DMS153 (cell line): Measurements from ENCODE around the gene RPS6KA4.

Experiments
- DNase-seq: peaks from one replicate; lab custom pipeline; 2025; lab: John Stamatoyannopoulos, UW

Gene RPS6KA4

DNA sequence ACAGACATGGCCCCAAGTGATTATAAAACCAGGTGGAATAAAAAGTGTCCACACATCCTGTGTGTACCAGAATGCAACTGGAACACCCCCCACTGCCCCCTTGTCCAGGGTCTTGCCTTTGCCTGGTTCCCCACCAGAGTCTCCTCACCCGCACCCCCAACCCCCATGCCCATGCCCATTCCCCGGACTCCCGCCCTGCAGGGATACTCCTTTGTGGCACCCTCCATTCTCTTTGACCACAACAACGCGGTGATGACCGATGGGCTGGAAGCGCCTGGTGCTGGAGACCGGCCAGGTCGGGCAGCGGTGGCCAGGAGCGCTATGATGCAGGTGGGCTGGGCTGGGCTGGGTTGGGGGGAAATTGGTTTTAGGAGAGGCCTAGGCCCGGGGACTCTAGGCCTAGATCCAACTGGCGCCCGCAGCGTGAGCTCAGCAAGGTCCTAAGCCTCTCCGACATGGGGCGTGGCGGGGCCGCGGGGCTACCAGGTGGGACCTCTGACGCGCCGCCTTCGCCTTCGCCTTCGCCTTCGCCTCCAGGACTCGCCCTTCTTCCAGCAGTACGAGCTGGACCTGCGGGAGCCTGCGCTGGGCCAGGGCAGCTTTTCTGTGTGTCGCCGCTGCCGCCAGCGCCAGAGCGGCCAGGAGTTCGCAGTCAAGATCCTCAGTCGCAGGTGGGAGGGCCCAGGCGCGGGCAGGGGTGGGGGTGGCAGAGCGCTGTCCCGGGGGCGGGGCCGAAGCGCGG is 9.1 kb downstream of the RPS6KA4 start:
- no peak for DNase-seq

DNA sequence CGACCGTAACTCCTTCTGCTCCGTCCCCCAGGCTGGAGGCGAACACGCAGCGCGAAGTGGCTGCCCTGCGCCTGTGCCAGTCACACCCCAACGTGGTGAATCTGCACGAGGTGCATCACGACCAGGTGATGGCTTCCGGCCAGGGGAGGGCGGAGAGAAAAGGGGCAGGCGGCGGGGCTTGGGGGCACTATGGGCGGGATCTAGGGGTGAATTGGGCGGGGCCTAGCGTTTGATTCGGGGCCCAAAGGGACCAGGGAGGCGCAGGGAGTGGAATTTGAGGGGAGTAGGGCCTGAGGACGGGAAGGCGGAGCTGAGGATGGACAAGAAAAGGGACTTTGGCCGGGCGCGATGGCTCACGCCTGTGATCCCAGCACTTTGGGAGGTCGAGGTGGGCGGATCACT is 9.7 kb downstream of the RPS6KA4 start:
- no peak for DNase-seq

DNA sequence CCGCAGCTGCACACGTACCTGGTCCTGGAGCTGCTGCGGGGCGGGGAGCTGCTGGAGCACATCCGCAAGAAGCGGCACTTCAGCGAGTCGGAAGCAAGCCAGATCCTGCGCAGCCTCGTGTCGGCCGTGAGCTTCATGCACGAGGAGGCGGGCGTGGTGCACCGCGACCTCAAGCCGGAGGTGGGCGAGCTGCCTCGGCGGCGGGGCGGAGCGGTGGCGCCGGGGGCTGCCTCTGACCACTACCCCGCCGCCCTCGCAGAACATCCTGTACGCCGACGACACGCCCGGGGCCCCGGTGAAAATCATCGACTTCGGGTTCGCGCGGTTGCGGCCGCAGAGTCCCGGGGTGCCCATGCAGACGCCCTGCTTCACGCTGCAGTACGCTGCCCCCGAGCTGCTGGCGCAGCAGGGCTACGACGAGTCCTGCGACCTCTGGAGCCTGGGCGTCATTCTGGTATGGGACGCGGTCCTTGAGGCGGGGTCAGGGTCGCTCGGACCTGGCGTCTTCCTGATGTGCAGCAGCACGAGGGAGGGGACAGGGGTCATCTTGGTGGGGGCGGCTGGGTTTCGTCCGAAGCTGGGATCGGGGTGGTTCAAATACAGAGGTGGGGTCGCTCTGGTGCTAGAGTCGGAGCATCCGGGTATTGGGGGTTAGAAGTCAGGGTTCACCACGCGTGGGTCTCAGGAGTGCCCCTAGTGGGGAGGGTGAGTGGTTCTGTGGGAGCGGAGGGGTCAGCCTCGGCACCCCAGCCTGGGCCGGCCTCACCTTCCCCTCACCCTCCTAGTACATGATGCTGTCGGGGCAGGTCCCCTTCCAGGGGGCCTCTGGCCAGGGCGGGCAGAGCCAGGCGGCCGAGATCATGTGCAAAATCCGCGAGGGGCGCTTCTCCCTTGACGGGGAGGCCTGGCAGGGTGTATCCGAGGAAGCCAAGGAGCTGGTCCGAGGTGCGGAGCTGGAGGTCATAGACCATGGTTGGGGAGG is 10.8 kb downstream of the RPS6KA4 start:
- no peak for DNase-seq

DNA sequence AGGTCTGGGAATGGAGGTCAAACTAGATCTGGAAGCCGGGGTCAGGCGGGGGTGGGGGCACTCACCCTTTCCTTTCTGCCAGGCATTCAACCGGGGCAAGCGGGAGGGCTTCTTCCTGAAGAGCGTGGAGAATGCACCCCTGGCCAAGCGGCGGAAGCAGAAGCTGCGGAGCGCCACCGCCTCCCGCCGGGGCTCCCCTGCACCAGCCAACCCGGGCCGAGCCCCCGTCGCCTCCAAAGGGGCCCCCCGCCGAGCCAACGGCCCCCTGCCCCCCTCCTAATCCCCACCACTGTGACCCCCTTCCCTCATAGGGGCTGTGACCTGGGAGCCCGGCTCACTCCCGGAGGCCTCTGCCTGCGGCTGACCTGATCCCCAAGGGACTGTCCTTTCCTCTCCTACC is 12.2 kb downstream of the RPS6KA4 start:
- DNase-seq: no peak

DNA sequence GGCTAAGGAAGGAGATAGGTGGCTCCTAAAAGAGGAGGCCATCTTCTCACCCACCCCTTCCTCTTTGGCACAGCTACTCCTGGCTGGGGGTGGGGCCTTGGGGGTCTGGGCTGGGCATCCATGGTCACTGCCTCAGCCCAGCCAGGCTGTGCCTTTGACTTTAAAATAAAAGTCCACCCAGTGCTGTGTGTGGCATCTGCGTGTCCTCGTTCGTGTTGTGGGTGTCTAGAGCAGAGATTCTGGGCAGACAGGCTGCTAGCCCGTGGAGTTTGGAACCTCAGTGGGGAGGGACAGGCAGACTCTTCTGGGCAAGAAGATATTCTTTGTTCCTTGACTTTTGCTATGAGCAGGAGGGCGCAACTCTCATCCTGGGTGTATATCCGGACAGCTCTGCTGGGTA is 13.1 kb downstream of the RPS6KA4 start:
- DNase-seq: no peak

DNA sequence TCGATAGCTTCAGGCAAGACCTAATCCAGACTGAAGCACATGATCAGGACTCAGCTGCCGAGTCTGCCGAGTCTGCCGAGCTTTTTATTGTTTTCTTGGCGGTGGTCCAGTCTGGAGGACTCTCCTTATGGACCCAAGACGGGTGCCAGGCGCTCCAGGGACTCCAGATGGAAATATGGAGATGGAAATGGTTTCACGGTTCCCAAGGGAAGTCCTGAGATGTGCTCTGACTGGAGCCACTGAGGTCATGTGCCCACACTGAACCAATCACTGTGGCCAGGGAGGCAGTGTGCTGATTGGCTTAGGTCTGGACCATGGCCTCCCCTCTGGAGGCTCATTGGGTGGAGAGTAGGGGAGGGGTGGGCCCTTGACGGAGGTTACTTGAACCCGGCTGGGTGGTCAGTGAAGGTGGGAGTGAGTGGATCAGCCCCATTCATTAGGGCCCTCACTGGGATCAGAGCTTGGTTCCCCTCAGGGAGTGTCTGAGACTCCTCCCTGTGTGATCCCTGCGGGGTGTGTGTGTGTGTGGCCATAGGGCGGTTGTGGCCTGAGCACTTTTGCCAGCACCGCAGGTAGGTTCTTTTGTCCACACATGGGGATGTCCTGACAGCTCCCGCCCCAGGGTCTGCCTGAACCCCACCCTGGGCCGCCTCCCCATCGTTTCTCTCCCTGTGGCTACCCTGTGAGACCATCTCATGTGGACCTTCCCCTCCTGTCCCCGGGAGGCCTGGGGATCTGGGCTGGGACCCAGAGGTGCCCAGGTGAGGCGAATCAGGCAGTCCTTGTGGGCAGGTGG is 14.0 kb downstream of the RPS6KA4 start:
- DNase-seq: peak; percentile 88

DNA sequence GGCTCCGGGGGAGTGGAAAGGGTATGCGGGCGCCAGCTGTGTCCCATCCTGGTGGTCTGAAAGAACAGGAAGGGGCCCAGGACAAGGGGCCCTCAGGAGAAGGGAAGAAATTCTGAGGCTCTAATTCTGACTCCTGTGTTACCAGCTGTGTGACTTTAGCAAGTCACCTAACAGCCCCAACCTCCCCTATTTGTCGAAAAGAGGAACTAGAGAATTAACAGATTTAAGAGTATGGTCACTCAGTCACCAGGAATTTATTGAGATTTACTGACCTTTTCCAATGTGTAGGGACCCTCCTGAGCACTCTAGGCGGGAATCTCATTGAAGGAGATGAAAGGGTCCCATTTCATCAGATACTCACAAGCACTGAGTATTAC is 14.6 kb downstream of the RPS6KA4 start:
- DNase-seq: no peak

DNA sequence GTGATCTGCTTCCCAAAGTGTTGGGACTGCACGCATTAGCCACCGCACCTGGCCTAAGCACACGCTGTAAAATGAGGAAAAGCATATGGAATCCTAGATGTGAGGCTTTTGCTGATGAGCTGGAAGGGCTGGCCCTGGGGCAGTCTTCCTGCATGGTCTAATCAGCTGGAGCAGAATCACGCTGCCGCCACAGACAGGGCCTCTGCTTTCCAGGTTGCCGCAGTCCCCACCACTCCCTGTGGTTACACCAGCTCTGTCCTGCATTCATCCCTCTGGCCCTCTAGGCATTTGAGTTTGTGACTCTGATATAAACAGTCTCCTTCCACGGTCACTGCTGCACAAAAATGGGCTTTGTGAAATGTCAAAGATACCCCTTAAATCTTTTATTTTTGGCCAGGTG is 17.1 kb downstream of the RPS6KA4 start:
- DNase-seq: no peak

DNA sequence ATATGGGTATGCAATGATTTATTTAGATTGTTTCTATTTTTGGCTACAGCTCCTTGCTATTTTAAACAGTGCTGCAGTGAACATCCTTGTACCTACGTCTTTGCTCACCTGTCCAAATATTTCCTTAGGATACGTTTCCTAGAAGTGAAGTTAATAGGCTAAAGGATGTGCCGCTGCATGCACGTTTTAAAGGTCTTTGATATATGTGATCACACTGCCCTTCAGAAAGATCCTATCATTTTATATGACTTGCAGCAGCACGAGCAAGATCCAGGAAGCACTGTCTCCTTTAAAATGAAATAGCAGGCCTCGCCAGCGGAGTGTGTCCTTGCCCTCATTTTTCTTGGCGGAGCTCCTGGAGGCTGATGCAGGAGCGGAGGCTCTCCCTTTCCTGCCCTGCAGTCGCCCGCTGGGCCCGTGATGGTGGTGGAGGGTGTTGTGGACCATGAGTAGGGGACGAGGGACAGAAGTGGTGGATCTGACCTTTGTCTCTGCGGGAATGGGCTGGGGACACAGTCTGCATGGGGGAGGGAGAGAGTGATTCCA is 19.4 kb downstream of the RPS6KA4 start:
- no peak for DNase-seq

DNA sequence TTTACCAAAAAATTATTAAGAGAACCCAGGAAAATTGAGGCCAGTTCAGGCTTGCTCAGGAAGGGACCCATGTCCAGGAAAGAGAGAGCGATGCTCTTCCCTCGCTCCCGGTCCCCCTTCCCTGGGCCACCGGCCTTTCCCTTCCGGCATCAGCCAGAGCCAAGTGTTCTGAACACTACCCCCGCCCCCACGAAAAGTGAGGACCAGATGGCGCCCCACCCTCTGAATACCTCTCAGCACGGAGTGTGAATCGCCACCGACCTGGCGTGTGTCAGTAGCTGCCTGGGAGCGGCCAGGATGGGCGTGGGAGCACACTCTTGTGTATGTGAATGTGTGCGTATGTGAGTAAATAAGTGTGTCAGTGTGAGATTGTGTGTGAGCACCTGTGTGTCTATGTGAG is 20.2 kb downstream of the RPS6KA4 start:
- DNase-seq: no peak

DNA sequence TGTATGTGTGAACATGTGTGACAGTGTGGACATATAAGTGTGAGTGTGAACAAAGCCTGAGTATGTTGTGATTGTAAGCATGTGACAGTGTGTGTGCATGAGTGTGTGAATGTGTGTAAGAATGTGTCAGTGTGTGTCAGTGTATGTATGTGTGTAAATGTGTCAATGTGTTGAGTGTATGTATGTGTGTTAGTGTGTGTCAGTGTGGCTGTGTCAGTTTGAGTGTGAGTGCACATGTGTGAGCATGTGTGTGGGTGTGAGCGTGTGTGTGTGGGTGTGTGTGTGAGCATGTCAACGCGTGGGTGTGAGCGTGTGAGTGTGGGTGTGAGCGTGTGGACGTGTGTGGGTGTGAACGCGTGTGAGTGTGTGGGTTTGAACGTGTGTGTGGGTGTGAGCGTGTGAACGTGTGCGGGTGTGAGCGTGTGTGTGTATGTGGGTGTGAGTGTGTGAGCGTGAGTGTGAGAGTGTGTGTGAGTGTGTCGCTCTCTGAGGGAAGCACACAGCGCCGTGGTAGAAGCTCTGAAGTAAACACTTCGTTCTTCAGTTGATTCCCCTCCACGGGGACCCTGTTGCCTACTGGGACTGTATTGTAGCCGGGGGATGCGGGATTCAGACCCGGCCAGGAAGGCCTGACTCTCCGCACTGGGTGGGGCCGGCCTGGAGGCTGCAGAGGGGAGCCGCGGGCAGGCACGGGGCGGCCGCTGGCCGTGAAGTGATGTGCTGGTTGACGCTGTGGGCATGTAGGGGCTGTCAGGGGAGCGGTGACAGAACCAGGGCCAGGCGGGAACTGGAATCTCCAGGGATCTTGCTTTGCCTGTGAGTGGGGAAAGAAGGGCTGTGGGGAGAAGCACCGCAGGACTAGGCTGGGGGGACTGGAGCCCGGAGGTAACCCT is 21.1 kb downstream of the RPS6KA4 start:
- DNase-seq: no peak

DNA sequence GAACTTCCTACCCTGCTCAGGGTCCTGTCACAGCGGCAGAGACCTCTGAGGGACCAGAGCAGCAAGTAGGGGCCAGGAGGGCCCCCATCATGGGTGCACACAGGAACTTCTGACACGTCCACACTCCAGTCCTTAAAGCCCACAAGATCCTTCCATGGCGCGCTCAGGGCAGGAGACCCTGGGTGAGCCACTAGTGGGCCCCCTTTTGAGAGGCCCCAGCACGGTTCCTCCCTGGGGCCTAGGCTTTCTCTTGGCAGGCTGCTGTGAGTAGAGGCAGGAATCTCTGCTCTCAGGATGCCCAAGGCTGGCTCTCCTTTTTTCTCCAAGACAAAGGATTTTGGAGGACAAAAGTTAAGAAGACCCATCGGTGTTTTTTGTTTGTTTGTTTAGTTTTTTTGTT is 22.4 kb downstream of the RPS6KA4 start:
- no peak for DNase-seq

DNA sequence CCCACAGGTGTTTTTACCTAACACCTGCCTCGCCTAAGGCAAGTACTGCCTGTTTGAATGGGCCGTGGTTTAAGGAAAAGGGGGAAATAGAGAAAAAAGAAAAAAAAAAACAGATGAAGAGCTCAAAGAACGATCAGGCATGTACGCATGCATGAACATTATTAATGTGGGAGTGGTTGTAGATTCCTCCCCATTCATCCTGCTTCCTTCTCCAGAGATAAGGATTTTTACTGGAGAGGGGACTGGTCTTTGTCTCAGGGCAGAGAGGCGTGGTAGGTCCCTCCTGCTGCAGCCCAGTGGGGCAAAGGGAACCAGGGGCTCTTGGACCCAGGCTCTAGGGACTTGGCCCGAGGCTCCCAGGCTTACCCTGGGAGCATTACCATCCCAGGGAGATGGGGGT is 23.1 kb downstream of the RPS6KA4 start:
- DNase-seq: no peak

DNA sequence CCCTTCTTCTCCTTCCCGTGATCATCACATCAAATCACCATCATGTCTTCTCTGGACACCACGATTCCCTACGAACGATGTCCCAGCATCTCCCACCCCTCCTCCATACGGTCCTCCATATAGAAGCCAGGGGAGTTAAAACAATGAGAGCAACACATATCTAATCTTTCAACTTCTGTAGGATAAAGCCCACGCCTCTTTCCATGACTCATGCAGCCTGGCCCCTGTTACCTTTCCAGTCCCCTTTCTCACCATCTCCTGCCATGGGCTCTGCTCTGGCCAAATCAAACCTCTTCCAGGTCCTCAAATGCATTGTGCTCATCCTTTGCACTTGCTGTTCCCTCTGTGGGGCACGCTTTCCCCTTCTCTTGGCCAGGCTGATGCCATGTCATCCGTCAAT is 23.6 kb downstream of the RPS6KA4 start:
- no peak for DNase-seq

DNA sequence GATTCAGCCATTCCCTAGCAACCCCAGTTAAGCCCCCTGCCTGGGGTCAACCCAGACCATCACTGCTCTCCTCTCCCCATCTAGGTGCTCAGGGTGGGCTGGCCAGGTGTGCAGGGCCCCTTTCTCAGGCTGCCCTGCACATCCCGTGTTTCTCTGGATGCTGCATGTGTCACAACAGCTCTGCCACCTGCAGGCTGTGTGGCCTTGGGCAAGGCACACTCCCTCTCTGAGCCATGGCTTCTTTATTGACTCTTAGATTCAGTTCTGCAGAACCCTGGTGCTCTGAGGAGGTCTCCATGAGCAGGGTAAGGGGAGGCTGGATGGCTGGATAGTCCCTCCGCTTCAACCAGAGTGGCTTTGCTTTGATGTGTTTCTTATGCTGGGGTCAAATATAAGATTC is 24.6 kb downstream of the RPS6KA4 start:
- DNase-seq: no peak

DNA sequence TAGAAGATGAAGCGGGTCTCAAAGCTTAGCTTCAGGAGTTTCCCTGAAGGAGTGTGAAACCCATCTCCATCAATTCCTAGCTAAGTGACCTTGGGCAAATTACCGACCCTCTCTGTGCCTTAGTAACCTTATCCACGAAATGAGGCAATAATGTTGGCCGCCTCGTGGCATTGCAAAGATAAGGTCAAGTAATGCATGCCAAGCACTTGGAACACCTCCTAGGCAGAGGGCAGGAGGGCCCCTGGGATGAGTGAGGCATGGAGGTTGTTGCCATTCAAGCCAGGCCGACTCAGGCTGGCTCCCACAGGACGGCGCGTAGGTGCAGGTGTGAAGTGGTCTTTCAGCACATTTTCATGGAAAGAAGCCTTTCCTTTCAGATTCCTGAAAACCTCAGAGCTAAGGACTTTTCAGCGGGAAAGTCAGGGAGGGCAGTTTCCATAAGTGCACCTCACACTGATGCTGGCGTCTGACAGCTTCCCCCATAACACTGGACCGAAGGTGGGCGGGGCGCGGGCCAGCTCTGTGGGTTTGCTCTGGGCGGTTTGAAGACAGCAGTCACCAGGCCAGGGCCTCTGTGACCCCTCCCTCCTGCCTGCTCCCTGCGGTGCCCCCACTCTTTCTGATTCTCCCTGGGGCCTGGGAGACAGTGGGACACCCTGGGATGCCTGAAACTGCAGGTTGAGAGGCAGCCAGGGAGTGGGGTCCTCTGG is 25.2 kb downstream of the RPS6KA4 start:
- DNase-seq: no peak

DNA sequence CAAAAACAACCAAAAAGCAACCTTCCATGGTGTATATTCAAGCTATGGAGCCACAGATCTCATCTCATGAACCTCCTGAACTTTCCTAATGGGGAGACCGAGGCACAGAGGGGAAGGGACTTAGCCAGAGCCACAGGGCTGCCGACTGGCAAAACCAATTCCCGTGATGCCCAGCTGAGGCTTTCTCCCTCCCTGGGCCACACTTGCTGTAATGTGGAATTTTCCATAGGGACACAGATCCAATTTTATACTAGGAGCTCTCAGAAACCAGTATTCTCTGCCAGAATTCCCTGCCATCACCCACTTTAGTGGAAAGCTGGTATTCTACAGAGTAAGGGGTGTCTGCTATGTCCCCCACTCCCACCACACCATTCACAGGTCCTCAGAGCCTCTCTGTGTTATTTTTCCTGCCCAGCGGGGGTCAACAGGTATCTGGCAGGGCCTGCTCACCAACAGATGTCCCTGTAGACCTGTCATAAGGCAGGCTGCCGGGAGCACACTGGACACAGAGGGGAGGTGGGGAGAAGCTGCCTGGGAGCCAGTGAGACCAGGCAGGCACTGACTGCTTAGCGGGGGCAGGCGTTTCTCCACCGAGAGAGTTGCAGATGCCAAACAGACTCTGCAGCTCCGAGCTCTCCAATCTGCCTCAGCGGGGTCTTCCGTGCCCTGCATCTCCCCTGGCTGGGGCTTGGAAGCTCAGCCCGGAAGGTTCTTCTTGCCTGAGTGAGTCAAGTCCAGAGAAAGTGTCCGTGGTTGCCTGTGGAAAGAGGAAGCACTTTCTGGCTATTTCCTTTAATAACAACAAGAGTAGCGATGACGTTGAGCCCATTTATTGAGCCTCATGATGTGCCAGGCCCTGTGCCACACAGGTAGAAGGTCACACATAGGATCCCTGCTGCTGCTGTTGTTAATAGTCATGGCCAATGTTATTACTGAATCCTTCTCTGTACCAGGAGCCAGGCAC is 26.3 kb downstream of the RPS6KA4 start:
- DNase-seq: no peak

DNA sequence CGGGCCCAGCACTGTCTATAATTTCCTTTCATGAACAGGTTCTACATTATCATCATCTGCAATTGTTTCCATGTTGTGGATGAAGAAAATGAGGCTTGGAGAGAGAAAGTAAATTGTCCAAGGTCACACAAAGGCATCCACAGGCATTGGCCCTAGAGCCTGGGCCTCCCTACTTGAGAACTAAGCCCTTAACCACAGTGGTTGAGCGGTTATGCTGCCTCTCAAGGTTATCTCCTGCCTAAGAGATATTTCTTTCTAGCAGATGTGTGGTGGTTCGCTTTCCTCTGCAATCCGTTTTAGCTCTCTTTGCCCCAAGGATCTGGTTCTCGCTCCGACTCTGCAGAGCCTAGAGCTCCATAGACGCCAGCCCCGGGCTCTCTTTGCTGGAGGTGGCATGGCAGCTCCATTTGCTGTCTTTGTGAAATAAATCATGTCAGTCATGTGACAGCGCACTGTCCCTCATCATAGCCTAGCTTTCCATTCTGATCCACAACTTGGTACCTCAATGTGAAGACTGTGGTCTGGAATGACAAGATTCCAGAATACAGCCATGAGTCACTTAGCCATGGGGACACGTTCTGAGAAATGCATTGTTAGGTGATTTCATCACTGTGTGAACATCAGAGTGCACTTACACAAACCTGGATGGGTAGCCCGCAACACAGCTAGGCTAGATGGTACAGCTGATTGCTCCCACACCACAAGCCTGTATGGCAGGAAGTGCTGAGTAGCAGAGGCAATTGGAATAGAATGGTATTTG is 27.2 kb downstream of the RPS6KA4 start:
- no peak for DNase-seq

DNA sequence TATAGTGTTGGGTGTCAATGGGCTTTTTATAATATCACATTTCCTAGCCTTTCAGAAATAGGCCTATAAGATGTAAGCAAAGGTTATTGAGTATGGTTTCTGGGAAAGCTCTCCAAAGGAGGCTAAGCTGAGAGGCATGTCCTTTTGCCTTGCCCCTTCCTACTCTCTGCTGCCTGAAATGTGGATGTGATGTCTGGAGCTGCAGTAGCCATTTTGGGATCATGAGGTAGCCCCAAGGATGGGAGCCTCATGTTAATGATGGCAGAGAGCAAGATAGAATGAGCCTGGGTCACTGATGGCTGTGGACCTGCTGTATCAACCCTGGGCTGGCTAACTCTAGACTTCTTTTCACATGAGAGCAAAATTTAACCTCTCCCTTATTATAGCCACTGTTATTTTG is 29.0 kb downstream of the RPS6KA4 start:
- DNase-seq: no peak
